Ramos (cell line): ENCODE measurements around the gene POLR3G.

Source experiments
- in situ Hi-C: fragments of 300-500 bp; cut with MboI; formaldehyde crosslinking; loops from one replicate; pipeline ENCODE4 v1.14.3; 2022; ENCODE audit warnings: low sequenced_read_pairs; ENCODE audit not compliant: unreplicated experiment

POLR3G gene

DNA sequence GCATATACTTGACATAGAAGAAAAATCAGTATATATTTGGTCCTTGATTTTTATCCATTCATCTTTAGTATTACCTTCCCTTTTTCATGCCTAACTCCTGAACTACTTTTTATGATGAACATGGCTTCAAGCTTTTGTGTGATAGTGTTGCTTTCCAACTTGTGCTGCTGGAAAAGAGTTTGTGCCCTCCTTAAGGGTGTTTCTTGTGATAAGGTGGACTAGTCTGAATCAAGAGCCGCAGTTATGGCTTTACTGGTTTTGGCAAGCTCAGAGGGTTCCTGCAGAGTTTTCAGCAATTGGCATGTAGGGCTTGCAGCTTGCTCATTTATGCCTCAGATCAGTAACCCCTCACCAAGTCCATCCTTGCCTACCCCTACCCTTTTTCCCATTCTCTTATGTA, 20.5 kb downstream of the POLR3G start:
- in situ Hi-C loops = no loop called here

DNA sequence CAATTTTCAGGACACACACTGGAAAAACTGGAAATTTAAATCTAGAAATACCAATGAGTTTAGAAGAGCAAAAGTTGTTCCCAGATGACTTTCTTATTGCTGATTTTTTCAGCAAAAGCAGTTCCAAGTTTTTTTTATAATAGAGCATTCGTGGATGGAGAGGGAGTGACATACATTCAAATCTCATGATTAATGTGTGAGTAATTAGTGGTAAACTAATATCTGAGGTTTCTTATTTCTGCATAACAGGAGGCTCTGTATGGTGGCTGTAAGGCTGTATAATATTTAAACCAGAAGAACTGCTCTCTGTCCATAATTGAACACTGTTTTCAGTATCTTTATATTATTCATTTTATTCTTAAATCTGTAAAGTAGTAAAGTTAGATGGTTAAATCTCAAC, 28.9 kb downstream of the POLR3G start:
- in situ Hi-C loops = no loop called here

DNA sequence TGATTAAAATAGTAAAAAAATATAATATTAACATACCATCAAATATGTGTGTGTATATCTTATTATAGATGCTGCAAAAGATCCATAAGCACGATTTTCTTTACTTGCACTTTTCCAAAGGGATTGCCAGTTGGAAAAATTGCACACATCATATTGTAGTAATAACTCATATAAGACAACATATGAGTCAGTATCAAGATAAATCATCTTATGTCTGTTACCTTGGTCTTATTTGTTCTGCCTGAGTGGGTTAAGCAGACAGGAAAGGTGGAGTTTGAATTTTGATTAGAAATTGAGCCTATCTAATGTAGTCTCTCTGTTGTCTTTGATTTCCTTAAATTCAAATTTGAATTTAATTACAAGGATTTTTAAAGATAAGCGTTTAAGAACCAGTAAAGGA, 30.1 kb downstream of the POLR3G start:
- in situ Hi-C loops = no loop called here

DNA sequence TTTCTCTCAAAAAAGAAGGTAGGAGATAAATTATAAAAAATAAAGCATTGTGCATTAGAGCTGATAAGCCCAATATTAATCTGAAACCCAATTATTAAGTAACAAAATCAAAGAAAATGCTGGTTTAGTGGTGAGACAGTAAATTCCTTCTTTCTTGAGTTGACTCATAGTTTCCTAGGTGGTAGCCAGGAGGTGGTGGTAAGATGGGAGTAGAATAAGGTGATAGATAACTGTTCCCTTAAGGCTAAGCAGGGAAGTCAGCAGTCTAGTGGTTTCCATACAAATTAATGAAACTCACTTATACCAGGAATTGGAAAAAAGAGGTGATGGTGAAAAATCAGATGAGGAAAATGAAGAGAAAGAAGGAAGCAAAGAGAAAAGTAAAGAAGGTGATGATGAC, 31.6 kb downstream of the POLR3G start:
- in situ Hi-C loops = no loop called here

DNA sequence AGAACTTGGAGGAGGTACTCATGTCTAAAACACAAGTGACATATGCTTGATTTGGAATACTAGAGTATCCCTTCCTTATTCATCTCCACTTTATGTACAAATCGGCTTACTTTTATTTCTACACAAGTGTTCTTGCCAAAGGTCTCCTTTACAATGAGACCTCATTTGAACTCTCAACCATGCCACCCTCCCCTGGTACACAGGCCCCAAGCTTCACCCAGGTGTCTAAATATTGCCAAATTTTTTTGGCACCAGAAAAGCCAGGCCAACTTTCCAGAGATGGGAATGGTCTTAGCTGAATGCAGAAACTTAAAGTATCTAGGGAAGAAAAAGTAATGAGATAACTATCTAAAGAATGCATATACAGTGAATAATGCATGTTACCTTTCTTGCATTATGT, 35.8 kb downstream of the POLR3G start:
- in situ Hi-C loops = no loop called here

DNA sequence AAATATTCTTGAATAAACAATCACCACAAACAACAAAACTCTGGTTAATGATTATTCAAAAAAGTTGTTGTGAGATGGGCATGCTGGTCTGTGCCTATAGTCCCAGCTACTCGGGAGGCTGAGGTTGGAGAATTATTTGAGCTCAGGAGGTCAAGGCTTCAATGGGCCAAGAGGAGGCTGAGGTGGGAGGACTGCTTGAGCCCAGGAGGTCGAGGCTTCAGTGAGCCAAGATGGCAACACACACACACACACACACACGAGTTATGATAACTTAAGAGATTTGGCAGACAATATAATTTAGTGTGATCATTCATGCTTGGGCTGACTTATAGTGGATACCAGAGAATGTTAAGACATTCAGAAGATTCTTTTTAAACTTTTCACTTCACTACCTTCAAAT, 39.9 kb downstream of the POLR3G start:
- in situ Hi-C loops = no loop called here

DNA sequence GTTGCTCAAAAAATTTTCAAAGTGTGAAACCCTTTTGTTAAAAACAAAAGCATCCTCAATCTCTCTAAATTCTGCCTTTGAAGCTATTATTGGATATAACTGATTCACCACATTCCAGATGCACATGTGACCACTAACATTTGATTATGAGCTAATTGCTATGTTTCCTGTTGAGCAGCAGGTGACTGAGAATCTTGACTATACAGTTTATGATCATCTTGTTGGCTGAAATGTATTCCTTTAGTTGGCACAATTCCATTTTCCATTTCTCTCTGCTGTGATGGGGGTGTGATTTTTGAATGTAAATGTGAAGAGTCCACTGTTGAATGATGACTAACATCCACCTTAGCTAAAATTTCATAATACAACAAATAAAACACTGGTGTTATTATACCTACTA, 44.0 kb downstream of the POLR3G start:
- in situ Hi-C loops = no loop called here

DNA sequence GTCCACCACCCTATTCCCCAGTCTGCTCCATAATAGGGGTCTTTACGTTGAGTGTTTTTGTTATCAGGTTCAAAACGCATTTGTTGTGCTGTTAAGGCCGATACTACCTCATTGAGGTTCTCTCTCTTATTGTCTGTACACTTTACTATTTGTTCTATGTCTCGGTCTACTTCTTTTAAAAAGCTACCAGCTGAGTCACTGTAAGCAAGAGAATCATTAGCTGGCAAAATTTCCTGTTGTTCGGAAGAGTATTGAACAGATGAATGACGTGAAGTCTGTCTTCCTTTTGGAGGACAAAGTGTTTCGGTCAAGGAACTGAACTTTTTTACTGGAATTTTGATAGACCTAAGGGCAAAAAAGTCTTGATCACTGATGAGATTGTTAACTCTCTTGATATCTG, 44.4 kb downstream of the POLR3G start:
- in situ Hi-C loops = no loop called here

DNA sequence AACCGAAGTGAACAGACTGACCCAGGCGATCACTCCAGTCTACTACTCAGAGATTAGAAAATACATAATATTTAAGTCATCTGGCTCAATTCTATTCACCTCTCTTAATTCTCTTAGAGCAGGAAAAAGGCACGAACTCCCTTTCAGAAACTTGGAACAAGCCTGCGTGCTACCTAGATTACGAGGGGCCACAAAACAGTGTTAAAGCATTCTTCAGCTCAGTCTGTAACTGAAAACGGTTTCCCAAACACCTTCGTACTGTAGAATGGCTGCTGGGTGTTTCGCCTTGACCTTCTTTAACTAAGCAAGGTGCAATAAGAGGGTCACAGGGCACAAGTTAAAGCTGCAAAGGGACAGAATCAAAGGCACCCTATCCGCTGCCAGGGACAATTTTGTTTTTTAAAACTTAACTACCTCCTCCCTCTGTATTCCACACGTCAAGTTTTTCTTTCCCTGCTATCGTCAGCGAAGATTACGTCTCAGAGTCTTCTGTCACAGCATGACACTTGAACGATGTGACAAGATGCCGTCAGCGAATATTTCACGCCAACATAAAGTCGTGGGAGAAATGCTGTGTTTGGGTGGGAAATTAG, 54.0 kb downstream of the POLR3G start:
- in situ Hi-C loops = no loop called here

DNA sequence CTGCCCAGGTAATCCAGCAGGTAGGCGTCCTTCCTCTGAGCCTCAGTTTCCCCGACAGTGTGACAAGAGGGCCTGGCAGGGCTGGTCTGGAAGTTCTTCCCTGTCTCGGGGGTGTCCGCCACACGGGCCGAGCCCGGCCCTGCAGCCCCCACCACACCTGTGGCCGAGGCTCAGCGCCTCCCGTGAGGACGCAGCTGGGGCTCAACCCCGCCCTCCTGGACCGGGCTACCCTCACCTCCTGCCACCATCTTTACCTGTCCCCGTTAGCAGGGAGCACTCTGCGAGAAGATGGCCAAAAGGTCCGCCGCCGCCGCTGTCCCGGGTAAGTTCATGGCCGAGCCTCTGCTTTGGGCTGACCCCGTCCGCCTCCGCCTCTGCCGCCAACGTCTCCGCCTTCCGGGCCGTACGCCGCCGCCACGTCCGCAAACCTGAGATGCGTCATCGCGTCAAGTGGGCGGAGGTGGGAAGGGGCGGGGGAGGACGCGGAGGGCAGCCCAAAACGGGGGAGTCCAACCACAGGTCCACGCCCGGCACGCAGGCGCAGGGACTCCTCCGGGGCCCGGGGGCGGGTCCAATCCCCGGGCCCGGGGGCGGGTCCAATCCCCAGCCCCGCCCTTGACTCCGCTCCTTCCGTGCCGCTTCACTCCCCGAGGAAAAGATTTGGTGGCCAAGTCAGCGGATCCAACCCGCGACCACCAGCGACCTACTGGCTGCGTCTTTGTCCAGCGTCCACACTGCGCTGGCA, 54.7 kb downstream of the POLR3G start, which contains the start of gene LYSMD3:
LYSMD3 (minus strand) TSS at position 391 of the 745 bp plus-strand sequence. CDS start 4,295 bp downstream, outside the sequence.
- in situ Hi-C loops = no loop called here

DNA sequence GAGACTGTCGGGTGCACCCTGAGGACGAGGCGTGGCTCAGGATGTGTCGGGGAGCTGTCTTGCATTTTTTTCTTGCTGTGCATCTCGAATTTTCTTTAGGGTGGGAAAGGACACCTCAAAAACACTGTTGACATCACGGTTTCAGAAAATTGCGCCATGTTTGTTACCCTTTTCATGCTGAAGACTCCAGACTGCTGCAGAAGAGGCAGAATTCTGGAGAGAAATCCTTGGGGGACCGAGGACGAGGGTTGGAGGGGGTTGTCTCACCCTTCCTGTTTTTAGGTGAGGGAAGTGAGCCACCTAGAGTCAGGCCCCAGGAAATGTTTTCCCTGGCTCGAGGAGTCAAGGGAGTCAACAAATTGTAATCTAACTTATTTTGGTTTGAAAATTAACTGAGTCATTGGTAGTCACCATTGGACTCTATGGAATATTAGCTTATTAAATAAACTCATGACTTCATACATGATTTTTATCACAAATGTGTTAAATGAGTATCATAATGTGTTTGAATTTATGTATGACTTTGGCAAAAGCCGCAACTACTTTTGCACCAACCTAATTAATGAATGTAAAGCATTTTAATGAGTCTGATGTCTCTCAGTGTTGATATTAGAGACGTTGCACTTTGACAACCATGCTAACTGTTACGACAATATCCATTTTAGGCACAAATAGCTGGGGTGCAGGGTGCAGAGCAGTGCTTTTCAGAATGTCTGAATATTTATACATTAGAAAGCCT, 55.4 kb downstream of the POLR3G start:
- in situ Hi-C loops = no loop called here

DNA sequence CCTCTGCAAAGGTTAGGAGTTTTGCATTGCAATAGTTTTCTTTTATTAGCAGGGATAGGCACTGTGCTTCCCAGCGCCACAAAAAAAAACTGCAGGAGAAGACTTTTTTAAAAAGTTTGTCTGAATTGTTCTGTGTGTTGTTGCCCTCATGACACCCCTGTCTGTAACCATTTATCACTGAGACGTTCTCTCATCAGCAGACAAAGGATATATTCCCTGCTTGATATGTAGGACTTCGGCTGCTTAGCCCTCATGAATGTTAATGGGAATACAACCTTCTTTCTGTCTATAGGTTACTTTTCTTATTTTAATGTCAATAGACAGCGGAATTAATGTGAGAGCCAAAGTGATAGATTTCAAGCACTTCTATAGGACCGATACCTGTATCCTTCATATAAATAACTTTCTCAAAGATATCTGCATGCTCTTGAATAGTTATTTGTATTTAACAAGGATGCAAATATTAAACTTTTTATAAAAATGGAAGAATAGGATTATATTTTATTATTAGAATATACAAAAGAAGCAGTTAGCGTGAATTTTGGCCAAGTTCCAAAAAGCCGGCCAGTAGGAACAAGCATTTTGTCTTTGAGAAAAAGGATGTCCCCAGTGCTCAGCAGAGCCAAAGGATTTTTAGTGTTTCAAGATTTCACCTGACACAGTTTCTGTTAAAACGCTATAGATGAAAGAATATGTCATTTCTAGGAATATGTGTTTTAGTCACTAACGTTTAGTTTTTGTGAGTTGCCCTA, 56.2 kb downstream of the POLR3G start:
- in situ Hi-C loops = no loop called here

DNA sequence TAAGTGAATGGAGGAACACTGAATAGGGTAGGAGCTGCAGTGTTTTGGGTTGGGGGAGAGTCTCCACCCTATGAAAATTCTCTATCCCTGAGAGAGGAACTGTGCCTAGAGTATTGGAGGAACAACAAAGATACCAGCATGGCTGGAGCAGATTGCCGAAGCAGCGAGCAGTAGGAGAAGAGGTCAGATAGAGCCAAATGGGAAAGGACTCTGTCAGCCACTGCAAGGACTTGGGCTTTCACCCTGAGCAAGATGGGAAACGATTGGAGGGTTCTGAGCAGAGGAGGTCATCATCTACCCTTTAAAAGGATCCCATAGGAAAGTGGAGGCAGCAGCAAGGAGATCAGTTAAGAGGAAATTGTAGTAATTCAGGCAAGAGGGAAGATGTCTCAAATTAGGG, 59.1 kb downstream of the POLR3G start:
- in situ Hi-C loops = no loop called here

DNA sequence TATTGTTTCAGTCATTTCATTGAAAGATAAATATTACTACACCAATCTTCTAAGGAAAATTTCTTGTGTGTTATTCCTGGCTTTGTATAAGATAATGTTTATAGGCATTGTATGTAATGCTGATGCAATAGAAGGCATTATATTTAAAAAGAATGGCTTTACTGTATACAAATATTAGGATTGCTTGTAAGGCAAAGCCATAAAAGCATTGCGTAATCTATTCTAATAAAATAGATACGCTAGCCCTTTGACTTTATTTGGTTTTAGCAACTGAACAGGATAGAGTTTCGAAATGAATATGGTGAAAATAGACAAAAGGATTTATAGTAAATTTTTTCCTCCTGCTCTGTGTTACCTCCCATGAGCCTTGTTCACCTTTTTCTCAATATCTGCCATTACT, 60.3 kb downstream of the POLR3G start:
- in situ Hi-C loops = no loop called here

DNA sequence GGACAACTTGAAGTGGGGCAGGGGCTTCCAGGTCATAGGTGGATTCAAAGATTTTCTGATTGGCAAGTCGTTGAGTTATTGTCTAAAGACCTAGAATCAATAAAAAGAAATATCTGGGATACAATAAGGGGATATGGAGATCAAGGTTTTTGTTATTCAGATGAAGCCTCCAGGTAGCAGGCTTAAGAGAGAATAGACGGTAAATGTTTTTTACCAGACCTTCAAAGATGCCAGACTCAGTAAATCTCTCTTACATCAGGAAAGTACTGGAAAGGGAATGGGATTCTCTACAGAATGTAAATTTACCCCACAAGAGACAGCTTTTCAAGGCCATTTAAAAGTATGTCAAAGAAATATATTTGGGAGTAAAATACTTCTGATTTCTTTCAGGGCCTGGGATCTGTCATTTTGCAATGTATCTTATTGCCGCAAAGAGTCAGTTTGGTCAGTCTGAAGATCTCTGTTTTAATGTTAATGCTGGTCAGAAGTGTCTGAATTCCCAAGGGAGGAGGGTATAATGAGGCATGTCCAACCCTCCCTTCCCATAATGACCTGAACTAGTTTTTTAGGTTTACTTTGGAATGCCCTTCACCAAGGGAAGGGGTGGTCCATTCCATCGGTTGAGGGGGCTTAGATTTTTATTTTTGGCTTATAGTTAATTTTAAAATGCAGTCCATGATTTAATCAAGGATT, 68.3 kb downstream of the POLR3G start:
- in situ Hi-C loops = no loop called here

DNA sequence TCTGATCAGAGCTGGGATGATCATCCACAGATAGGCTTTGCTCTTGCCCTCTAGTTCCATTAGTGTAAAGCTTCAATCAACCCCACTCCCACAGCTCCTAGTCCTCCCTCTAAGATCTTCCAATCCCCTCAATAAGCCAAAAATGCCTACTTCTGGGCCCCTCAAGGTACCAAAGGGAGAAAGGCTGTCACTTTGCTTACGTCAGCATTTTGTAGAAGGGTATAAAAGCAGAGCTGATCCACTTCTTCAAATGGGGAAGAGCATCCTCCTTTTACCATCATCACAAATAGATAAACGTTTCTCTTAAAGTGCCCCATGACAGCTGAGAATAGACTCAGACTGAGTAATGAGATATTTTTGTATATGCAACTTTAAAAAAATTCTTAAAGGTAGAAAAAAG, 70.8 kb downstream of the POLR3G start:
- in situ Hi-C loops = no loop called here

DNA sequence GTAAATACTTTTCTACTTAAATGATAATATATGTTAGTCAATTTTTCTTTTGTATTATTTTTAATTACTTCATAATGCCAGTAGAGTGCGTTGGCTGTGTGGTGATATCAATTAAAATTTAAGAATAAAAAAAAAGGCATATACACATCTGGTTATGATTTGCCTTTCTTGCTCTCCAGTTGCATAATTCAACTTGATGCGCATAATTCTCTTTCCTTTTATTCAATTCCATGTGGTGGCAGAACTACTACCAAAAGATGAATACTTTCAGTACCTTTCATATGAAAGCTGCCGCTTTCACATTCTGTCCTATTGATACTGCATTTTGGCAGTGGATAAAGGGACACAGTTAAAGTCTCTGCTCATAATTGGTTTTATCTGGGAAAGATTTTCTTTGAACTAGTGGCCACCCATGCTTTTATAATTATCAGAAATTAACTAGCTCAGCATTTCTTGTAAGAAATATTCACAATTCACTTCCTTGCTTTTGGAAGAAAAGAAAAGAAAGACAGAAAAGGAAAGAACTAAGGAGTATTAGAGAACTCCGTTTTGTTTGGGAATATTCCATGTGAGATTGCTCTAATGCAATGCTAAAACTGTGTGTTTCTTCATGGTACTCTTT, 71.7 kb downstream of the POLR3G start:
- in situ Hi-C loops = no loop called here

DNA sequence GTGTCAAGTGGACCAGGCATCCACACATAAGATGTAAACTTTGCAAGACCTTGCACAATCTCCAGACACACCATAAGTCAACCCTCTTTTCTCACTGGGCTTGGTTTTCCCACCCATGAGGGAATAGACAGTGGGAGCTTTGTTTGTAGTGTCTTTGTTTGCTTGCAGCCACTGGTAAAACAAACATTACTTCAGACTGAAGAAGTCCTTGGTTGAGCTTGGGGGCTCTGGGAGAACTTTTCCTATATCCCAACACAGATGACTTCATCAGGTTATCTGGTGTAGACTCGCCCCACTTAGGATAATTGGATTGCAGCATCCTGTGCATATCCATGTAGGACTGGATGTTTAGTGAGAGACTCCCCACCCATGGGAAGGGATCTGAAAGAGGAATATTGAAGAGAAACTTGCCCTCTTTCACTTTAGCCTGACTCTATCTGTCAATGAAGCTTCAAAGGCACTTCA, 72.4 kb downstream of the POLR3G start:
- in situ Hi-C loops = no loop called here

DNA sequence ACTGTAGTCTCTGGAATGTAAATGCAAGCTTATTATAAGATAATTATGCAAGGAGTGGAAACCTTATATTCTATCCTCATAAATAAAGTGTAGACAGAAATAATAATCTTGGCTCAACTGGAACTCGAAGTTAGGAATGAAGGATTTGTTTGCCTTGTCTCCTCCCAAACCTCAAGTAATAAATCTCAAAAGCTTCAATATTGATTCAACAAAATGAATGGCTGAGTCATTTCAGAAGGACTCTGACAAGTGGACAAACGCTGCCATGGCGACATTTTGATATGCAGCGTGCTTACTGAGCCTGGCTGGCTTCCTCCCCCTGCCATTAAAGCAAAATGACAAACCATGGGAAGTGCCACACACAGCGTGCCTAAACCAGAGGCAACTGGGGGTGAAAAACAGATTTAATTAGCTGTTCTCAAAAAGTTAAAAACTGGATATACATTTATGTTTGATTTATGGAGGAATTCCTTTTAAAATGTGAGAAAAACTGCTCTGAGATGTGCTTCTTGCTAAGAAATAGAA, 73.5 kb downstream of the POLR3G start:
- in situ Hi-C loops = no loop called here
